Bronchial epithelial cell (primary cell): ENCODE results near the gene BBOX1. TPM values are rescaled to one million over a fixed set of nuclear protein-coding genes. Genes with fewer than 3 reads are reported as not detected.

ENCODE experiments used
- DNase-seq: peaks from one replicate; pipeline ENCODE4 v3.0.0-alpha.2; 2010; ENCODE audit warnings: low read depth
- FAIRE-seq: peaks from 2 replicates; lab custom pipeline; 2011; peaks lifted over from hg19 to GRCh38; lab: Jason Lieb, UNC
- H3K27me3 ChIP-seq: 2 replicates; pipeline ENCODE4 v1.5.1; 2011; ENCODE audit warnings: low read length; ENCODE audit not compliant: control insufficient read depth, insufficient read depth
- H3K36me3 ChIP-seq: 2 replicates; pipeline ENCODE4 v1.5.1; 2011; ENCODE audit warnings: low read length; ENCODE audit not compliant: control insufficient read depth, insufficient read depth
- H3K4me3 ChIP-seq: 2 replicates; pipeline ENCODE4 v1.5.1; 2011; ENCODE audit warnings: mild to moderate bottlenecking, low read depth, low read length, control low read depth
- total RNA-seq: library from RNA; depleted of rRNA; stranded (reverse); fragments of >200 nt; gene quantifications from 2 replicates; pipeline ENCODE4 v1.2.1, GENCODE V29; 2014
- TF ChIP-seq, protein P1 (sequence below): IDR thresholded peaks from 2 replicates; pipeline ENCODE4 v1.5.1; 2011; ENCODE audit warnings: mild to moderate bottlenecking, moderate library complexity, low read length, control low read depth, inconsistent platforms; ENCODE audit not compliant: insufficient read depth, severe bottlenecking

Gene BBOX1
- total RNA-seq, 1 donor from 2014 or later = 1.3 TPM

DNA sequence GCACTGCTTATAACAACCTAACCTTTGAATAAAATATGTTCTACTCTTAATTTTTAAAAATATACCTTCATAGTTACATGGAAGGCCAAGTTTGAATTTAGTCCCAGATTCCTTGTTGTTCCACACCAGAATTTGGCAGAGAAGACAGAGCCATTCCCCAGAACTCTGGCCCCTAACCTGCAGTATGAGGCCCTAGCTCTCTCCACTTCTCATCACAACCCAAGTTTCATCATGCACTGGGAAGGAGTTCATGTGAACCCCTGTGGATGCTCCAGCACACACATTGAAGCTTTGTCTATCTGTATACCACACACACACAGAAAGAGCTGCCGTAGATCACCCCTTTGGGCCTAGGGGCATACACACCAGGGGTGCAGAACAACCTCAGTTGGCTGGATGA lies 10.6 kb upstream of the BBOX1 start:
- Histone ChIP-seq H3K36me3 (no peaks in the 10 kb centered on the region), H3K4me3 (no peak overlapping the region), H3K27me3 (no peaks in the 10 kb centered on the region)
- TF ChIP-seq, protein P1, sequence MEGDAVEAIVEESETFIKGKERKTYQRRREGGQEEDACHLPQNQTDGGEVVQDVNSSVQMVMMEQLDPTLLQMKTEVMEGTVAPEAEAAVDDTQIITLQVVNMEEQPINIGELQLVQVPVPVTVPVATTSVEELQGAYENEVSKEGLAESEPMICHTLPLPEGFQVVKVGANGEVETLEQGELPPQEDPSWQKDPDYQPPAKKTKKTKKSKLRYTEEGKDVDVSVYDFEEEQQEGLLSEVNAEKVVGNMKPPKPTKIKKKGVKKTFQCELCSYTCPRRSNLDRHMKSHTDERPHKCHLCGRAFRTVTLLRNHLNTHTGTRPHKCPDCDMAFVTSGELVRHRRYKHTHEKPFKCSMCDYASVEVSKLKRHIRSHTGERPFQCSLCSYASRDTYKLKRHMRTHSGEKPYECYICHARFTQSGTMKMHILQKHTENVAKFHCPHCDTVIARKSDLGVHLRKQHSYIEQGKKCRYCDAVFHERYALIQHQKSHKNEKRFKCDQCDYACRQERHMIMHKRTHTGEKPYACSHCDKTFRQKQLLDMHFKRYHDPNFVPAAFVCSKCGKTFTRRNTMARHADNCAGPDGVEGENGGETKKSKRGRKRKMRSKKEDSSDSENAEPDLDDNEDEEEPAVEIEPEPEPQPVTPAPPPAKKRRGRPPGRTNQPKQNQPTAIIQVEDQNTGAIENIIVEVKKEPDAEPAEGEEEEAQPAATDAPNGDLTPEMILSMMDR = no peak
- no peak for FAIRE-seq
- no peak for DNase-seq

DNA sequence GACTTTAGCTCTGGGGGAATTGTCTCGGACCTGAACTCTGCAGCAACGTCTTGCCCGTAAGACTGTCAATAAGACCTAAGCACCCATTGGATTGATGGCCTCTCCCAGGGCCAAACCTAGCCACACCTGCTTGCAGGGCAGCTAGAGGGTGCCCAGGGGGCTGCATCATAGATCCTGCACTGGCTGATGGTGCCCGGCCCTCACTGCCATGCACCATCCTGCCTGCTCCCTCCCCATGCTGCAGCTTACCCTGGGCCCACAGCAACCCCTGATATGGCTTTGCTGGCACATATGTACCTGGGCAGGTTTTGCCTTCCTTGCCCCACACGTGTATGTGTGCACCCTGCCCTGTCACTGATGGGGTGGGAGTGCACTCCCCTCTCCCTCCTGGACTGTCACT lies 8.9 kb upstream of the BBOX1 start:
- TF ChIP-seq, protein P1 = no peak
- FAIRE-seq = no peak
- DNase-seq = no peak

DNA sequence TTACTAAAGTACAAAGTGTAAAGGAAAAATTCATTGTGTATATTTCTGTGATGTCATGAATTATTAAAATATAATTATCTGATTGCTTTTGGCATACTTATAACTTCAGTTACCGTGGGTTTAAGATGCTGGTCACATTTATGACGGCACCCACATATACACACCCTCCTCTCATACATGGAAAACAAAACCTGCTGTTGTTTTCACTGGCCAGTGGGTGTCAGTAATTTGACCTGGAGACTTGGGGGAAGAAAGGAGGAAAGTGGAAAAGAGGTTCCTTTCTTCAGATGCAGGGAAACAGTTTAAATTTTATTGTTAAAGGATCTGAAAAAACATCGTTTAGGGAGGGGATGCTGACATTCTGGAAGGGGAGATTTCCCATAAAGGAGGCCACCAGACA lies 742 bp upstream of the BBOX1 start:
- no peaks in the 10 kb centered on the region for H3K36me3 ChIP-seq
- no peak for FAIRE-seq
- H3K4me3 ChIP-seq = no peak overlapping the region

More for the DNA sequence above, 8.9 kb upstream of the BBOX1 start:
- Histone ChIP-seq H3K4me3 (no peak overlapping the region), H3K36me3 (no peaks in the 10 kb centered on the region), H3K27me3 (no peaks in the 10 kb centered on the region)

DNA sequence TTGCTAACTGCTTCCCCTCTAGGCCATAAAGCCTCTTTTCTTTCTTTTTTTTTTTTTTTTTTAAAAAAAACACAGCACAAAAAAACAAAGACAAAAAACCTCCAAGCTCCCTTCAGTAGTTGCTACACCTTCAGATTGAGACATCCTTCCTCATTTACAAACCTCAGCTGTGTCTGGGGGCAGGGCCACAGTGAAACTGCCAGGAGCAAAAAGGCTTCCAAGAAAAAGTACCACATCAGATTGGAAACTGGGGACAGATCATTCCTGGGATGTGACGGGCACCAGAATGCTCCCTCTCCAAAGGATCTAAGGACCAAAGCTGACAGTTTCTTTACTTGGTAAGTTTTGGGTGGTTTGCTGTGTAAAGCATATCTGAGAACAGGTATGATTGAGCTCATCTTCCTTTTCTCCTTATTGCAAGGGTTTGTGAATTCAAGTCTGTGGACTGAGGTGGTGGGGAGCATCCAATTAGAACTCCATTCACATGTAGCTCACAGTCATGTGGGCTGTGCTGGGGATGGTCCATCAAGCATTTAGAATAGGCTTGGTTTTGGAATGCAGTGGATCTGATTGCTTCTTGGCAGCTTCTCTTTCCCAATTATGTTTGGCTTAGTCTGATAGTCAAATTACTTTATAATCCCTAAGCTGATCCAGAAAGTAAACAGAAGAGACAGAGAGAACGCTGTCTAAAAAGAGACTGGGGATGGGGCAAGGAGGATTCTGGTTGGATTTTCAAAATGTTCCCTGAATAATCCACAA lies 705 bp downstream of the BBOX1 start:
- TF ChIP-seq, protein P1 = no peak
- no peak for DNase-seq
- no peak overlapping the region for H3K4me3 ChIP-seq
- peak; percentile 81 for FAIRE-seq
- no peaks in the 10 kb centered on the region for H3K27me3 ChIP-seq
- no peaks in the 10 kb centered on the region for H3K36me3 ChIP-seq

More for the DNA sequence above, 742 bp upstream of the BBOX1 start:
- H3K27me3 ChIP-seq = no peaks in the 10 kb centered on the region
- no peak for DNase-seq
- TF ChIP-seq, protein P1 = peak; percentile 24

DNA sequence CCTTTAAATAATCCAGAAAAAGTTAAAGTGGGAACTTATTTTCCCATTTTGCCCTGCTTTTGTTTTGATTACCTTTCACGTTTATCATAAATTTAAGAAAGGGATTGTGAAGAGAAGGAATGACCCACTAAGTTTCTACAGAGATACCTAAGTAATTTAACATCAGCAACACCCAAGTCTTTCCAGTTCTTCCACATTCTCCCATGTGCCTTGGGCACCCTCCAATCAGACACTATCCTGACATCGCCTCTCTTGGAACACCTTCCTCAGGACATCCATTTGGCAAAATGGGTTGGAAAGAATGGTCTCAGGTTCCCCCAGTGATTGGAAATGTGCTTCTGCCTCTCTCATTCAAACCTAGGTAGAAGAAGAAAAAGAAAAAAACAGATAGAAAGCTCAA lies 6.3 kb downstream of the BBOX1 start:
- Histone ChIP-seq H3K4me3 (no peak overlapping the region), H3K36me3 (no peaks in the 10 kb centered on the region), H3K27me3 (no peaks in the 10 kb centered on the region)
- DNase-seq = peak; percentile 34
- FAIRE-seq = no peak
- TF ChIP-seq, protein P1 = no peak
